HFFc6 (cell line): Measurements from ENCODE around the gene ROBO1. TPM values are rescaled to one million over a fixed set of nuclear protein-coding genes. Genes with fewer than 3 reads are reported as not detected.

ENCODE experiments used
- DNase-seq: peaks from one replicate; pipeline ENCODE4 v3.0.0-alpha.2; 2018
- H3K27ac Mint-ChIP-seq: 2 replicates; pipeline ENCODE4 v1.8.0; 2020; ENCODE audit warnings: mild to moderate bottlenecking, mixed read lengths
- H3K27me3 Mint-ChIP-seq: 2 replicates; pipeline ENCODE4 v1.8.0; 2021; ENCODE audit warnings: mild to moderate bottlenecking, moderate library complexity, mixed read lengths; ENCODE audit not compliant: insufficient read depth
- H3K36me3 Mint-ChIP-seq: 2 replicates; pipeline ENCODE4 v1.8.0; 2021; ENCODE audit warnings: low read depth, mixed read lengths
- H3K4me1 Mint-ChIP-seq: 2 replicates; pipeline ENCODE4 v1.8.0; 2020; ENCODE audit warnings: low read depth, mixed read lengths
- H3K4me3 Mint-ChIP-seq: 2 replicates; pipeline ENCODE4 v1.8.0; 2020; ENCODE audit warnings: mild to moderate bottlenecking, moderate library complexity, mixed read lengths
- H3K9me3 Mint-ChIP-seq: 2 replicates; pipeline ENCODE4 v1.8.0; 2020; ENCODE audit warnings: mild to moderate bottlenecking, mixed read lengths
- total RNA-seq, 6 experiments: library from RNA; stranded (reverse); fragmentation: NEBNext Ultra II Directional; extraction: Animal tissue kit (Norgen Biotek cat#: 25700); gene quantifications; 2 replicates in 1 of 6; 3 replicates in 5 of 6; pipeline ENCODE4 v1.2.3, GENCODE V29; 2021
- TF ChIP-seq, protein P1 (sequence below): fragments of 200-600 bp; sonication (generic); IDR thresholded peaks from 2 replicates; pipeline ENCODE4 v1.5.0; 2021; ENCODE audit warnings: antibody characterized with exemption, mild to moderate bottlenecking

ROBO1 gene
- total RNA-seq, 6 experiments from 2014 or later, result 38.7 to 51.3 (median 41.7) TPM

DNA sequence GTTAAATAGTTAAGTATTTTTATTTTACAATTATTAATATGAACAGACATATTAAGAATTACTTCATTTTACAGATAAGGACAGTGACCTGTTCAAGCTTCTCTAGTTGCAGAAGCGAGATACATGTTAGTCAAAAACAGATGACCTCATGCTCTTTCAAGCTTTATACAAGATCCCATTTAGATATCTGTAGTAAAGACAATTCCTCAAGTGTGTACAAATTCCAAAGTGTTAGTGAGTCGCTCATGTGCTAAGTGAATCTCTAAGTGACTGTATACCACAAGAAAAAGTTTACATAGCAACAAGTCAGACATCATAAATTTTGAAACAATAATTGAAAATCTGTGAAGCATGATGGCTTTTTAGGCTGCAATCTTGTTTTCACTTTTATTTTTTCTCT is 293.8 kb downstream of the ROBO1 start:
- Mint-ChIP-seq H3K9me3 (no peaks in the 10 kb centered on the region), H3K4me3 (no peak overlapping the region), H3K4me1 (no peaks in the 10 kb centered on the region), H3K27ac (no peak overlapping the region), H3K27me3 (no peaks in the 10 kb centered on the region), H3K36me3 (no peaks in the 10 kb centered on the region)
- TF ChIP-seq, protein P1, sequence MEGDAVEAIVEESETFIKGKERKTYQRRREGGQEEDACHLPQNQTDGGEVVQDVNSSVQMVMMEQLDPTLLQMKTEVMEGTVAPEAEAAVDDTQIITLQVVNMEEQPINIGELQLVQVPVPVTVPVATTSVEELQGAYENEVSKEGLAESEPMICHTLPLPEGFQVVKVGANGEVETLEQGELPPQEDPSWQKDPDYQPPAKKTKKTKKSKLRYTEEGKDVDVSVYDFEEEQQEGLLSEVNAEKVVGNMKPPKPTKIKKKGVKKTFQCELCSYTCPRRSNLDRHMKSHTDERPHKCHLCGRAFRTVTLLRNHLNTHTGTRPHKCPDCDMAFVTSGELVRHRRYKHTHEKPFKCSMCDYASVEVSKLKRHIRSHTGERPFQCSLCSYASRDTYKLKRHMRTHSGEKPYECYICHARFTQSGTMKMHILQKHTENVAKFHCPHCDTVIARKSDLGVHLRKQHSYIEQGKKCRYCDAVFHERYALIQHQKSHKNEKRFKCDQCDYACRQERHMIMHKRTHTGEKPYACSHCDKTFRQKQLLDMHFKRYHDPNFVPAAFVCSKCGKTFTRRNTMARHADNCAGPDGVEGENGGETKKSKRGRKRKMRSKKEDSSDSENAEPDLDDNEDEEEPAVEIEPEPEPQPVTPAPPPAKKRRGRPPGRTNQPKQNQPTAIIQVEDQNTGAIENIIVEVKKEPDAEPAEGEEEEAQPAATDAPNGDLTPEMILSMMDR, result no peak
- no peak for DNase-seq

DNA sequence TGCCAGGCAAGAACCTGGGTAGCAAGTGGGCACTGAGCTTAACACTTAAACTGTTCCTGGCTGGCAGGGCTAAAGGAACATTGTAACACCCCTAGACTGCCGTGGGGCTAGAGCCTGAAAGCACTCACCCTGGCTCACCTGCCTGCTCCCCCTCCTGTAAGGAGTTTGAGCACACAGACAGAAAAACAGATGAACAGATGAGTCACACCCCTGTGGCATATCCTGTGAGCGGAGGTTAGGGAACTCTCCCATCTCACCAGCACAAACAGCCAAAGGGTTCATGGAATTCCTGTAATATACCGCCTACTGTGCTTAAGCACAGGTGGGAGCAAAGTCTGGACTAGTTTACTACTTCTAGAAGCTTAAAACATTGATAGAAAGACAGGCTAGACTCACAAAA is 300.1 kb downstream of the ROBO1 start:
- no peaks in the 10 kb centered on the region for H3K36me3 Mint-ChIP-seq
- H3K4me3 Mint-ChIP-seq, result no peak overlapping the region
- no peaks in the 10 kb centered on the region for H3K27me3 Mint-ChIP-seq
- H3K9me3 Mint-ChIP-seq, result no peaks in the 10 kb centered on the region
- TF ChIP-seq, protein P1, result no peak
- no peak for DNase-seq
- H3K4me1 Mint-ChIP-seq, result no peaks in the 10 kb centered on the region
- H3K27ac Mint-ChIP-seq, result no peak overlapping the region

DNA sequence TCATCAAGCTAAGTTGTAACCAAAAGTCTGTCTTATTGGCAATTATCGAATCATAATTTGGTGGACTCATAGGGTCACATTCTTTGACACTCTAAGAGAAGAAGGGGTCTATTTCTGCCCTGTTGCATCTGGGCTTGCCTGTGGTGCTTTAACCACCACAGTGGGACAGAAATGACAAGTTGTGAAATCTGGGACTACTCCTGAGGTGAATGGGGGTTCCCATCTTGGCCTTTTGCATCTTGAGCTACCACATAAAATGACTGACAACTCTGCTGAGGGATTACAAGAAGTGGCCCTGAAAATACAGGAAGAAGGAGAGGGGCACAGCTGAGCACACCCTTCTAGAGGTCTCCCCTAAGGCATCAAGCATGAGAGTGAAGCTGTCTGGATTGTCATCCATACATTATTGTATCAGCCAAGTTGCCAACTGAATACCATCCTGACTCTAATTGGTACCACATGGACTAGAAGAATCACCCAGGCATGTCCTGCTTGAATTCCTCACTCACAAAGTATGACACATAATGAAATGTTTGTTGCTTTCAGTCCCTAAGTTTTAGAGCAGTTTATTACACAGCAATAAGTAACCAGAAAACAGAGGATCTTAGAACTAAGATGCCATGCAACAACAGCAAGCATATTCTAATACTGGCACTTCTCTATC is 306.5 kb downstream of the ROBO1 start:
- H3K27me3 Mint-ChIP-seq, result no peaks in the 10 kb centered on the region
- DNase-seq, result no peak
- H3K4me1 Mint-ChIP-seq, result no peaks in the 10 kb centered on the region
- no peak overlapping the region for H3K27ac Mint-ChIP-seq
- no peaks in the 10 kb centered on the region for H3K36me3 Mint-ChIP-seq
- H3K9me3 Mint-ChIP-seq, result no peaks in the 10 kb centered on the region; the same call in 1 of the 2 replicates
- H3K4me3 Mint-ChIP-seq, result no peak overlapping the region
- TF ChIP-seq, protein P1, result no peak

DNA sequence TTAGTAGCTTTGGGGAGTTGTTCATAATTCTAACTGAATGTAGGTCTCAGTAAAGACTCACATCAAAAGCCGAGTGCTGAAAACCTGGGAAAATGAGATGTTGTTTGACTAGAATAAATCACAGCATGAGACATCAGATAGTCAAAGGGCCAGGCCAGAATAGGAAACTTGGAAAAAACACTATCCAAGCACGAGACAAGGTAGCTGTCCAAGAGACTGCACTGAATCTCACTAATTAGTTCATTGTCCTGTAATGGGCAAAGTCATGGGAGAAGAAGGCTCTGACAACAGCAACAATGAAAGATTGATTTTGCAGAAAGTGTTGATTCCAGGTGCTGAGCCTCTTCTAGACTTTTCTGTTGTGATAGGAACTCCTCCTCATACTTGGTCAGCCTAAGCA is 314.2 kb downstream of the ROBO1 start:
- Mint-ChIP-seq H3K27me3 (no peaks in the 10 kb centered on the region), H3K27ac (no peak overlapping the region), H3K36me3 (no peaks in the 10 kb centered on the region), H3K9me3 (no peaks in the 10 kb centered on the region; the same call in 1 of the 2 replicates), H3K4me3 (no peak overlapping the region), H3K4me1 (no peaks in the 10 kb centered on the region)
- DNase-seq, result no peak
- TF ChIP-seq, protein P1, result no peak

DNA sequence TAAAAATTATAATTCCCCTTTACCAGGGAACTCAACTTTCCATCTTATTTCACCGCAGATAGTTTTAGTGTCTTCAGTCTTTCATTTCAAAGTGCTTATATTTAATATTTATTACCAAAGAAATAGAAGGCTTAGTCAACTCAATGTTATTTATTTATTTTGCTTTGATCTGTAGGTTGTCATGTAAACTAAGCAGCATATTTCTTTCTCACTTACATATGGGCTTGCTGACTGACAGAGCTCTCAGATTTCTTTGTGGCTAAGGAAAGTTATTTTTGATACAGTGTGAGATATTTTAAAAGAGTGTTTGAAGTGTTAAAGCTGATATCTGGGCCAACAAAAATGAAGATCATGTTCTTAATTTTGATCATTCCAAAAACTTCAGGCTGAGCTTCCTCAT is 331.4 kb downstream of the ROBO1 start:
- no peak overlapping the region for H3K4me3 Mint-ChIP-seq
- TF ChIP-seq, protein P1, result no peak
- no peak for DNase-seq
- H3K36me3 Mint-ChIP-seq, result no peaks in the 10 kb centered on the region
- H3K27me3 Mint-ChIP-seq, result no peaks in the 10 kb centered on the region
- no peaks in the 10 kb centered on the region for H3K9me3 Mint-ChIP-seq
- H3K27ac Mint-ChIP-seq, result no peak overlapping the region
- no peaks in the 10 kb centered on the region for H3K4me1 Mint-ChIP-seq

DNA sequence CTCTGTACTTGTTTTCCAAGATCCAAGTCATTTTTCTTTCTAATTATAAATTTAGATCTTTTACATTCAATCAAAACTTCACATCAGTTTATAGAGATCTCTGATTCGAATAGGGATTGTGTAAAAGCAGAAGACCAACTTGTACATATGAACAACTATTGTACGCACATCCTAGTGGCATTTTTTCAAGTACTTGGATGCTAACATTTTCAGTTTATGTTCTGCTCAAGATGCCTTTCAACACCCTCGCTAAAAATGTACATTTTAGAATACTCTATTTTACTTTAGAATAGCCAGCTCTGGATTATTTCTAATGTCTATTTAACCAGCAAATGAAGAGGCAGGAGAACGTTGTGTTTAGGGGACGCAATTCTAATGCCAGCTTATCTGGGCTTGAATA is 340.7 kb downstream of the ROBO1 start:
- Mint-ChIP-seq H3K4me1 (no peaks in the 10 kb centered on the region), H3K9me3 (no peaks in the 10 kb centered on the region), H3K27me3 (no peaks in the 10 kb centered on the region), H3K4me3 (no peak overlapping the region), H3K27ac (no peak overlapping the region), H3K36me3 (no peaks in the 10 kb centered on the region)
- TF ChIP-seq, protein P1, result no peak
- no peak for DNase-seq
